Measurements from ENCODE around the gene ACSL6. TPM values are rescaled to one million over a fixed set of nuclear protein-coding genes. Genes with fewer than 3 reads are reported as not detected.

ACSL6 gene
- total RNA-seq, 1 donor from 2014 or later = 0.59 TPM

DNA sequence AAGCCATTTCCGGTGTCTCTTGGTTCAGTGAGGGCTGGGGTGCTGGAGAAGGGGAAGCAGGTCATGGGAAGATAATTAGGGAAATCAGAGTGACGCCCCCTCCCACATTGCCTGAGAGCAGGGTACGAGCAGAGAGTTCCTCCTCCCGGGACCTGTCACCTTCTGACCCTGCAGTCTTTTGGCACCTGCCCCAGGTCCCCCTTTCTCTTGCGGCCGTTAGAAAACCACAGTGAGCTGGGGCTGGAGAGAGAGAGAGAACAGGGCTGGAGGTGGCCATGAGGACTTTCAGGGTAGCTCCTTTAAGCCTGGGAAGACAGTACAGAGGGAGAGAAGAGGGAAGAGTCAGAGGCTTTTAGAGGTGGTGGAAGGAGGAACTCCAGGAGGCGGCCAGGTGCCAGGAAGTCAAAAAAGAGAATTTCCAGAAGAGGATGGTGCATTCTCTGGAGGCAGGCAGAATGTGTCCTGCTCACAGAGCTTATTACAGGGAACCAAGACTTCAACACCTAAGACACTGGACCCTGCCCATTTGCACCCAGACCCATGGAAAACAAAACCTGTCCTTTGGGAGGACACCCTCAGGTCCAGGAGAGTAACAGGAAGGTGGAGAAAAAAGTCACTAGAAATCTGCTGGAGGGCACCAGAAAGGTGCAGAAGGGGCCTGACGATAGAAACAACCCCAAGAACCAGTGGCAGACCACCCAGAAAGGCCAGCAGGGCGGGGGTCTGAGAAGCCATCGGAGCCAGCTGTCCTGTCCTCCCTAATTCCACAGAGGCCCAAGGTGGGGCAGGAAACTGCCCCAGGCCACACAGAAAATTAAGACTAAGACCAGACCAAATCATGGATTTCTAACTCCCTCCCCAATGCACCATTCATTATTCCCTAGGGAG, 6.5 kb upstream of the ACSL6 start:
- intact Hi-C loops (cut with DNase I) = no loop called here
- DNase-seq (peak; percentile 17), ATAC-seq (no peak)
- H3K4me3 ChIP-seq = no peak overlapping the region
- H3K4me1 ChIP-seq = no peaks in the 10 kb centered on the region
- no peak overlapping the region for H3K27ac ChIP-seq
- no peaks in the 10 kb centered on the region for H3K36me3 ChIP-seq
- H3K9me3 ChIP-seq = no peaks in the 10 kb centered on the region
- H3K27me3 ChIP-seq (ENCODE audit: low read depth) = peaks cover 21% of the 10 kb centered on the region
- TF ChIP-seq, protein P1, sequence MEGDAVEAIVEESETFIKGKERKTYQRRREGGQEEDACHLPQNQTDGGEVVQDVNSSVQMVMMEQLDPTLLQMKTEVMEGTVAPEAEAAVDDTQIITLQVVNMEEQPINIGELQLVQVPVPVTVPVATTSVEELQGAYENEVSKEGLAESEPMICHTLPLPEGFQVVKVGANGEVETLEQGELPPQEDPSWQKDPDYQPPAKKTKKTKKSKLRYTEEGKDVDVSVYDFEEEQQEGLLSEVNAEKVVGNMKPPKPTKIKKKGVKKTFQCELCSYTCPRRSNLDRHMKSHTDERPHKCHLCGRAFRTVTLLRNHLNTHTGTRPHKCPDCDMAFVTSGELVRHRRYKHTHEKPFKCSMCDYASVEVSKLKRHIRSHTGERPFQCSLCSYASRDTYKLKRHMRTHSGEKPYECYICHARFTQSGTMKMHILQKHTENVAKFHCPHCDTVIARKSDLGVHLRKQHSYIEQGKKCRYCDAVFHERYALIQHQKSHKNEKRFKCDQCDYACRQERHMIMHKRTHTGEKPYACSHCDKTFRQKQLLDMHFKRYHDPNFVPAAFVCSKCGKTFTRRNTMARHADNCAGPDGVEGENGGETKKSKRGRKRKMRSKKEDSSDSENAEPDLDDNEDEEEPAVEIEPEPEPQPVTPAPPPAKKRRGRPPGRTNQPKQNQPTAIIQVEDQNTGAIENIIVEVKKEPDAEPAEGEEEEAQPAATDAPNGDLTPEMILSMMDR (IDR thresholded peaks at IDR 0.05) = no peak

DNA sequence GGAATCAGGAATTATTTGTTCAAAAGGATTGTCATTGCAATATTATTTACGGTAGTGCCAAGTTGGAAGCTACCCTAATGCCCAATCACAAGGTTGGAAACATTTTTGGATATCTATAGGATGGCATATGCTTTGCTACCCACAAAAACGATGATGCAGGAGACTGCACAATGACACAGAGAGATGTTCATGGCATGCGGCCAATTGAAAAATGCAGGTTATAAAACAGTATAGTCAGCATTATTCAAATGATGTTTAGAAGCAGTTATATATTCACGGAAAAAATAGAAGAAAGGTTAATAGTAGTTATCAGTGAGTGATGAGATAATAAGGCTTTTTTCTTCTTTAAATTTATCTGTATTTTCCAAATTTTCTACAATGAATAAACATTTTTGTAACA, 5.9 kb upstream of the ACSL6 start:
- Histone ChIP-seq H3K36me3 (no peaks in the 10 kb centered on the region), H3K4me3 (no peak overlapping the region), H3K9me3 (no peaks in the 10 kb centered on the region), H3K4me1 (no peaks in the 10 kb centered on the region), H3K27ac (no peak overlapping the region), H3K27me3 (ENCODE audit: low read depth) (peaks cover 21% of the 10 kb centered on the region)
- ATAC-seq = no peak
- intact Hi-C loops (cut with DNase I) = no loop called here
- DNase-seq = no peak
- TF ChIP-seq, protein P1 (IDR thresholded peaks at IDR 0.05) = no peak

- Histone ChIP-seq H3K27ac (no peak overlapping the region), H3K27me3 (ENCODE audit: low read depth) (peaks cover 25% of the 10 kb centered on the region), H3K36me3 (no peaks in the 10 kb centered on the region), H3K4me1 (no peaks in the 10 kb centered on the region), H3K9me3 (no peaks in the 10 kb centered on the region), H3K4me3 (no peak overlapping the region)
- DNase-seq (no peak), ATAC-seq (no peak)
- intact Hi-C loops (cut with DNase I) = no loop called here
- TF ChIP-seq, protein P1 (IDR thresholded peaks at IDR 0.05) = no peak
These were observed 5.3 kb upstream of the ACSL6 start for GRCh38 chr5:132016721-132017250.

DNA sequence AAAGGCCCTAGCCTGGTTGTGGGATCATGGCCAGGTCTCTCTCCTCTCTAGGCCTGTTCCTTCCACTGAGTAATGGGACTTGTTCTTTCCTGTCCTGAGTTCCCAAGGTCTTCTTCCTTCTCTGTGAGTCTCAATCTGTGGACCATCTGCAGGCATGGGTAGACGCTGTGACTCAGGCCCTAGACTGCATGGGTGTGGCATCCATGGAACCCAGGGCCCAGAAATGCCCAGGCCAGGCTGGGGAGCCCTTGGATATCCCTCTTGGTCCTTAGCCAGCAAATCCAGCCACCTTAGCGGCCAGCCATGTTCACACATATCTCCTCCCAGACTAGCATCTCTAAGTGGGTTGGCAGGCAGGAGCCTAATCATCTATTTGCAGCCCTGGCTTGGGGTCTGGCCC, 2.3 kb upstream of the ACSL6 start:
- Histone ChIP-seq H3K27ac (no peak overlapping the region), H3K4me1 (peaks cover 5% of the 10 kb centered on the region), H3K9me3 (no peaks in the 10 kb centered on the region), H3K4me3 (no peak overlapping the region), H3K36me3 (no peaks in the 10 kb centered on the region), H3K27me3 (ENCODE audit: low read depth) (peaks cover 43% of the 10 kb centered on the region)
- ATAC-seq = no peak
- intact Hi-C loops (cut with DNase I) = no loop called here
- TF ChIP-seq, protein P1 (IDR thresholded peaks at IDR 0.05) = no peak
- peak; percentile 28 for DNase-seq

GRCh38 chr5:132013006-132013689, 1.7 kb upstream of the ACSL6 start:
- DNase-seq = peak; percentile 33
- no peak overlapping the region for H3K27ac ChIP-seq
- H3K4me1 ChIP-seq = peaks cover 5% of the 10 kb centered on the region
- H3K9me3 ChIP-seq = no peaks in the 10 kb centered on the region
- intact Hi-C loops (cut with DNase I) = no loop called here
- no peaks in the 10 kb centered on the region for H3K36me3 ChIP-seq
- TF ChIP-seq, protein P1 (IDR thresholded peaks at IDR 0.05) = no peak
- no peak overlapping the region for H3K4me3 ChIP-seq
- ATAC-seq = no peak
- H3K27me3 ChIP-seq (ENCODE audit: low read depth) = peaks cover 43% of the 10 kb centered on the region

All from lower lobe of right lung (tissue), 2 donors.